ENCODE results near the gene LSM3. TPM values are rescaled to one million over a fixed set of nuclear protein-coding genes. Genes with fewer than 3 reads are reported as not detected.

Gene LSM3
- total and polyA plus RNA-seq, 2 experiments from 2014 or later, result 12.4 to 22.1 TPM

DNA sequence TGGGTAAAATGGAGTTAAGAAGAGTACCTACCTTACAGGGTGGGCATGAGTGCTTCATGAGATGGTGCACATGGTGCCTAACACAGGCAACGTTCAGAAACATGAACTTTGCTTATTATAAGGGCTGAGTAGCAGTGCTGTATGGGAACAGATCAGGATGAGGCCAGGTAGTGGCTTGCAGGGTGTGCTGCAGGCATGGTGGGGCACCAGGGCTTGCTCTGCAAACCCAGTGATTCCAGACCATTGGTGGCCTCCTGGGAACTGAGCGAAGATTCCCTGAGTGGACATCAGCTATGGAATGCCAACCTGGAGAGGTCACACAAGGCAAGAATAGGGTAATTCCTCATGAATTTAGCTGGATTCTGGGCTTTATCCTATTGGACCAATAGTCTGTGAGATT, 37.9 kb upstream of the LSM3 start:
- Histone ChIP-seq H3K36me3 (replicated peaks; ENCODE audit: insufficient read depth, low read depth) (no peaks in the 10 kb centered on the region), H3K4me3 (no peak overlapping the region), H3K9me2 (replicated peaks; ENCODE audit: insufficient read depth) (no peaks in the 10 kb centered on the region), H3K4me2 (no peak overlapping the region), H2AFZ (no peak overlapping the region), H3K9me3 (ENCODE audit: low read depth) (no peaks in the 10 kb centered on the region), H3K79me2 (no peaks in the 10 kb centered on the region), H3K27me3 (no peaks in the 10 kb centered on the region), H4K20me1 (ENCODE audit: insufficient read depth, poor library complexity, severe bottlenecking) (no peaks in the 10 kb centered on the region), H3K27ac (no peak overlapping the region), H3K4me1 (ENCODE audit: insufficient read depth) (peaks cover 22% of the 10 kb centered on the region)
- no peak for TF ChIP-seq EZH2phosphoT487 (IDR thresholded peaks at IDR 0.05; ENCODE audit: low read depth, severe bottlenecking, unreplicated experiment)
- TF ChIP-seq, protein P1, sequence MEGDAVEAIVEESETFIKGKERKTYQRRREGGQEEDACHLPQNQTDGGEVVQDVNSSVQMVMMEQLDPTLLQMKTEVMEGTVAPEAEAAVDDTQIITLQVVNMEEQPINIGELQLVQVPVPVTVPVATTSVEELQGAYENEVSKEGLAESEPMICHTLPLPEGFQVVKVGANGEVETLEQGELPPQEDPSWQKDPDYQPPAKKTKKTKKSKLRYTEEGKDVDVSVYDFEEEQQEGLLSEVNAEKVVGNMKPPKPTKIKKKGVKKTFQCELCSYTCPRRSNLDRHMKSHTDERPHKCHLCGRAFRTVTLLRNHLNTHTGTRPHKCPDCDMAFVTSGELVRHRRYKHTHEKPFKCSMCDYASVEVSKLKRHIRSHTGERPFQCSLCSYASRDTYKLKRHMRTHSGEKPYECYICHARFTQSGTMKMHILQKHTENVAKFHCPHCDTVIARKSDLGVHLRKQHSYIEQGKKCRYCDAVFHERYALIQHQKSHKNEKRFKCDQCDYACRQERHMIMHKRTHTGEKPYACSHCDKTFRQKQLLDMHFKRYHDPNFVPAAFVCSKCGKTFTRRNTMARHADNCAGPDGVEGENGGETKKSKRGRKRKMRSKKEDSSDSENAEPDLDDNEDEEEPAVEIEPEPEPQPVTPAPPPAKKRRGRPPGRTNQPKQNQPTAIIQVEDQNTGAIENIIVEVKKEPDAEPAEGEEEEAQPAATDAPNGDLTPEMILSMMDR (IDR thresholded peaks at IDR 0.05; ENCODE audit: poor library complexity), result no peak
- TF ChIP-seq EZH2 (IDR thresholded peaks at IDR 0.05; ENCODE audit: borderline replicate concordance), result no peak
- no peak for DNase-seq (ENCODE audit: low spot score)
- WGBS (ENCODE audit: low lambda C conversion rate, missing lambda C conversion rate), result 95% methylated on average over 2 of the region's 2 CpGs

DNA sequence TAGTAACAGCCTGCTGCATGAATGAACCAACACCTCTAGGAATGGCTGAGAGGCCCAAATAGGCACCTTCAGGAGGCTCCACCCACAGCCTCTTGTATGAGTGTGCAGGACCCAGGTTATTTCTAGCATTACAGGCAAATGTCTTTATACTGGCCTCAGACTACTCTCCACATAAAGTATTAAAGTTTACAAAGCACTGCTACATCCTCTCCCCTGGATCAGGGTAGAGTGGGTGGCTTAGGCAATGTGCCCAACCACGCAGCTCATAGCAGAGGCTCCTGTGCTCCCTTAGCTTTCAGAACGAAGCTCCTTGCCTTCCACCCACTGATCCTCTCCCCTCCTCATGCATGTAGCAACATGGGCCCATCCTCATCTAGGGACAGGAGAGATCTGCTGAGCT, 37.5 kb upstream of the LSM3 start:
- Histone ChIP-seq H3K27ac (no peak overlapping the region), H3K9me3 (ENCODE audit: low read depth) (no peaks in the 10 kb centered on the region), H3K4me1 (ENCODE audit: insufficient read depth) (peaks cover 22% of the 10 kb centered on the region), H3K27me3 (no peaks in the 10 kb centered on the region), H3K4me3 (no peak overlapping the region), H3K4me2 (no peak overlapping the region), H4K20me1 (ENCODE audit: insufficient read depth, poor library complexity, severe bottlenecking) (no peaks in the 10 kb centered on the region), H3K36me3 (replicated peaks; ENCODE audit: insufficient read depth, low read depth) (no peaks in the 10 kb centered on the region), H3K79me2 (no peaks in the 10 kb centered on the region), H3K9me2 (replicated peaks; ENCODE audit: insufficient read depth) (no peaks in the 10 kb centered on the region), H2AFZ (no peak overlapping the region)
- no peak for DNase-seq (ENCODE audit: low spot score)
- 91% methylated on average over 2 of the region's 2 CpGs for WGBS (ENCODE audit: low lambda C conversion rate, missing lambda C conversion rate)
- no peak for TF ChIP-seq EZH2 (IDR thresholded peaks at IDR 0.05; ENCODE audit: borderline replicate concordance)
- no peak for TF ChIP-seq EZH2phosphoT487 (IDR thresholded peaks at IDR 0.05; ENCODE audit: low read depth, severe bottlenecking, unreplicated experiment)
- TF ChIP-seq, protein P1 (IDR thresholded peaks at IDR 0.05; ENCODE audit: poor library complexity), result no peak

DNA sequence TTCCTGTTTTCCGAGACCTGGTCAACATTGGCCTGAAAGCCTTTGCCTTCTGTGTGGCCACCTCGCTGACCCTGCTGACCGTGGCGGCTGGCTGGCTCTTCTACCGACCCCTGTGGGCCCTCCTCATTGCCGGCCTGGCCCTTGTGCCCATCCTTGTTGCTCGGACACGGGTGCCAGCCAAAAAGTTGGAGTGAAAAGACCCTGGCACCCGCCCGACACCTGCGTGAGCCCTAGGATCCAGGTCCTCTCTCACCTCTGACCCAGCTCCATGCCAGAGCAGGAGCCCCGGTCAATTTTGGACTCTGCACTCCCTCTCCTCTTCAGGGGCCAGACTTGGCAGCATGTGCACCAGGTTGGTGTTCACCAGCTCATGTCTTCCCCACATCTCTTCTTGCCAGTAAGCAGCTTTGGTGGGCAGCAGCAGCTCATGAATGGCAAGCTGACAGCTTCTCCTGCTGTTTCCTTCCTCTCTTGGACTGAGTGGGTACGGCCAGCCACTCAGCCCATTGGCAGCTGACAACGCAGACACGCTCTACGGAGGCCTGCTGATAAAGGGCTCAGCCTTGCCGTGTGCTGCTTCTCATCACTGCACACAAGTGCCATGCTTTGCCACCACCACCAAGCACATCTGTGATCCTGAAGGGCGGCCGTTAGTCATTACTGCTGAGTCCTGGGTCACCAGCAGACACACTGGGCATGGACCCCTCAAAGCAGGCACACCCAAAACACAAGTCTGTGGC, 36.8 kb upstream of the LSM3 start:
- Histone ChIP-seq H3K4me1 (ENCODE audit: insufficient read depth) (peaks cover 22% of the 10 kb centered on the region), H3K36me3 (replicated peaks; ENCODE audit: insufficient read depth, low read depth) (no peaks in the 10 kb centered on the region), H3K27ac (peak overlapping the region; percentile 95)

More for the DNA sequence above, 36.8 kb upstream of the LSM3 start:
- Histone ChIP-seq H3K9me2 (replicated peaks; ENCODE audit: insufficient read depth) (no peaks in the 10 kb centered on the region), H3K9me3 (ENCODE audit: low read depth) (no peaks in the 10 kb centered on the region), H4K20me1 (ENCODE audit: insufficient read depth, poor library complexity, severe bottlenecking) (no peaks in the 10 kb centered on the region), H3K27me3 (no peaks in the 10 kb centered on the region), H3K4me3 (no peak overlapping the region), H3K4me2 (no peak overlapping the region), H2AFZ (no peak overlapping the region), H3K79me2 (no peaks in the 10 kb centered on the region)
- 89% methylated on average over 19 of the region's 19 CpGs for WGBS (ENCODE audit: low lambda C conversion rate, missing lambda C conversion rate)
- TF ChIP-seq, protein P1 (IDR thresholded peaks at IDR 0.05; ENCODE audit: poor library complexity), result no peak
- TF ChIP-seq EZH2 (IDR thresholded peaks at IDR 0.05; ENCODE audit: borderline replicate concordance), result no peak
- TF ChIP-seq EZH2phosphoT487 (IDR thresholded peaks at IDR 0.05; ENCODE audit: low read depth, severe bottlenecking, unreplicated experiment), result no peak
- no peak for DNase-seq (ENCODE audit: low spot score)

All from hepatocyte (in vitro differentiated cells).